Right atrium auricular region (tissue), 2 donors: ENCODE results near the gene OR2T27. TPM values are rescaled to one million over a fixed set of nuclear protein-coding genes. Genes with fewer than 3 reads are reported as not detected.
"Not testable (repeated sequence)": the region's sequence is repeated elsewhere in the genome, so short reads cannot be mapped to it uniquely, and the experiment has no call there.

Experiments
- DNase-seq: peaks from one replicate; pipeline ENCODE4 v3.0.0-alpha.2; 2019; ENCODE audit warnings: low spot score
- H3K27ac ChIP-seq, 2 donors: fragments of 200-600 bp; sonication (generic); 1 replicate in 1 of 2; 2 replicates in 1 of 2; pipeline ENCODE4 v1.5.1; 2016 to 2019
- H3K27me3 ChIP-seq, 2 donors: fragments of 200-600 bp; sonication (generic); one replicate each; pipeline versions ENCODE4 v1.5.1 to v1.6.0; 2017 to 2019
- H3K36me3 ChIP-seq: fragments of 200-600 bp; sonication (generic); one replicate; pipeline ENCODE4 v1.5.1; 2016
- H3K4me1 ChIP-seq, 2 donors: fragments of 200-600 bp; sonication (generic); one replicate each; pipeline versions ENCODE4 v1.5.1 to v1.6.0; 2017 to 2019
- H3K4me3 ChIP-seq, 2 donors: fragments of 200-600 bp; sonication (generic); 1 replicate in 1 of 2; 2 replicates in 1 of 2; pipeline ENCODE4 v1.5.1; 2017 to 2019; ENCODE audit warnings: mild to moderate bottlenecking in 1 of 2, moderate library complexity in 1 of 2
- H3K9me3 ChIP-seq, 2 donors: fragments of 200-600 bp; sonication (generic); one replicate each; pipeline ENCODE4 v1.5.1; 2019
- total RNA-seq, 2 donors: library from RNA; depleted of rRNA; stranded (reverse); fragments of >200 nt; gene quantifications; one replicate each; pipeline ENCODE4 v1.1.0, GENCODE V29; 2016
- TF ChIP-seq, protein P1 (sequence below), 2 donors: fragments of 200-600 bp; sonication (generic); IDR thresholded peaks; one replicate each; pipeline ENCODE4 v1.5.1; 2019; ENCODE audit warnings: antibody characterized with exemption in 2 of 2

The OR2T27 gene, protein sequence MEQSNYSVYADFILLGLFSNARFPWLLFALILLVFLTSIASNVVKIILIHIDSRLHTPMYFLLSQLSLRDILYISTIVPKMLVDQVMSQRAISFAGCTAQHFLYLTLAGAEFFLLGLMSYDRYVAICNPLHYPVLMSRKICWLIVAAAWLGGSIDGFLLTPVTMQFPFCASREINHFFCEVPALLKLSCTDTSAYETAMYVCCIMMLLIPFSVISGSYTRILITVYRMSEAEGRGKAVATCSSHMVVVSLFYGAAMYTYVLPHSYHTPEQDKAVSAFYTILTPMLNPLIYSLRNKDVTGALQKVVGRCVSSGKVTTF
- total RNA-seq: not detected

DNA sequence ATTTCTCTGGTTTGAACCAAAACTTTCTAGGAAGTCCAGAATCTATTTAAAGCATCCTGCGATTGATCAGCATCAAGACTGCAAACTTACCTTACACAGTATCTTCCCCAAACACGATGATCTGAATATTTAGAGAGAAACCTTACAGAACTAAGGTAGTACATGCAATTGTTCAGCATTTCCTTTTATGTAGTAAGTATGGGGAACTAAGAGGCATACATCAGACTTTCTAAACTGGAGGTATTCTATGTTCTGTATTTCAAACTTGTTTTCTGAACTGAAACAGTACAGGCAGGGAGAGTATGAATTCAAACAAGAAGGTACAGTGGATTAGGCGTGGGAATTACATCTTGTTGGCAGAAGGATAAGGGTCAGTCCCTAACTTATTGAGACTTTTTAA is at the start of gene OR2T27:
Gene OR2T27, minus strand, starts transcription at position 175 of the 400 bp plus-strand sequence. CDS start 4,644 bp downstream, outside the sequence.
- not testable (repeated sequence) for H3K36me3 ChIP-seq, H3K4me1 ChIP-seq, DNase-seq, H3K27me3 ChIP-seq, H3K9me3 ChIP-seq, H3K4me3 ChIP-seq, H3K27ac ChIP-seq

GRCh38 chr1:248704606-248705005 is 49.3 kb upstream of the OR2T27 start:
- Histone ChIP-seq H3K27me3 (no peaks in the 10 kb centered on the region), H3K9me3 (no peaks in the 10 kb centered on the region), H3K4me3 (no peak overlapping the region), H3K36me3 (no peaks in the 10 kb centered on the region), H3K4me1 (no peaks in the 10 kb centered on the region), H3K27ac (no peak overlapping the region)
- no peak for DNase-seq
- TF ChIP-seq, protein P1, sequence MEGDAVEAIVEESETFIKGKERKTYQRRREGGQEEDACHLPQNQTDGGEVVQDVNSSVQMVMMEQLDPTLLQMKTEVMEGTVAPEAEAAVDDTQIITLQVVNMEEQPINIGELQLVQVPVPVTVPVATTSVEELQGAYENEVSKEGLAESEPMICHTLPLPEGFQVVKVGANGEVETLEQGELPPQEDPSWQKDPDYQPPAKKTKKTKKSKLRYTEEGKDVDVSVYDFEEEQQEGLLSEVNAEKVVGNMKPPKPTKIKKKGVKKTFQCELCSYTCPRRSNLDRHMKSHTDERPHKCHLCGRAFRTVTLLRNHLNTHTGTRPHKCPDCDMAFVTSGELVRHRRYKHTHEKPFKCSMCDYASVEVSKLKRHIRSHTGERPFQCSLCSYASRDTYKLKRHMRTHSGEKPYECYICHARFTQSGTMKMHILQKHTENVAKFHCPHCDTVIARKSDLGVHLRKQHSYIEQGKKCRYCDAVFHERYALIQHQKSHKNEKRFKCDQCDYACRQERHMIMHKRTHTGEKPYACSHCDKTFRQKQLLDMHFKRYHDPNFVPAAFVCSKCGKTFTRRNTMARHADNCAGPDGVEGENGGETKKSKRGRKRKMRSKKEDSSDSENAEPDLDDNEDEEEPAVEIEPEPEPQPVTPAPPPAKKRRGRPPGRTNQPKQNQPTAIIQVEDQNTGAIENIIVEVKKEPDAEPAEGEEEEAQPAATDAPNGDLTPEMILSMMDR (IDR thresholded peaks at IDR 0.05): no peak

DNA sequence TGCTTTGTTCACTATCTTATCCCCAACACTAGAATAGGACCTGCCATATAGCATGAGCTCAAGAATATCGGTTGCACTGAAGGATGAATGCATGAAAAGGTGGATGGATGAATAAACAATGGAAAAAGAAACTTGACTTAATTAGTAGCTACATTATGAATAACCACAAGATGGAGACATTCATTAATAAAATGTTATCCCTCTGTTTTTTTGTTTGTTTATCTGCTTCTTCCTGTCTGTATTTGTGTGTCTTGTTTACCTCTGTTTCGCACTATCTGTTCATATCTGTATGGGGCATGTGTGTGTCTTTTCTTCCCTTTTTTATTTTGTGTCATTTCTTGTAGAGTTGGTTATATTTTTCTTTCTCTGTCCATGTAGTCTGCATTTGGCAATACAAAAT is 48.3 kb upstream of the OR2T27 start:
- Histone ChIP-seq H3K4me3 (no peak overlapping the region), H3K36me3 (no peaks in the 10 kb centered on the region), H3K27me3 (no peaks in the 10 kb centered on the region), H3K27ac (no peak overlapping the region), H3K9me3 (no peaks in the 10 kb centered on the region), H3K4me1 (no peaks in the 10 kb centered on the region)
- TF ChIP-seq, protein P1 (IDR thresholded peaks at IDR 0.05): no peak
- no peak for DNase-seq

GRCh38 chr1:248702714-248703113 is 47.4 kb upstream of the OR2T27 start, which contains the start of gene OR14I1:
Gene OR14I1, minus strand, starts transcription at chr1:248702766.
- Histone ChIP-seq H3K4me3 (no peak within 1 kb of the TSS), H3K4me1 (no peaks in the 10 kb centered on the region), H3K27ac (no peak within 1 kb of the TSS), H3K9me3 (no peaks in the 10 kb centered on the region), H3K36me3 (no peaks in the 10 kb centered on the region), H3K27me3 (no peaks in the 10 kb centered on the region)
- DNase-seq: no peak
- TF ChIP-seq, protein P1 (IDR thresholded peaks at IDR 0.05): no peak

DNA sequence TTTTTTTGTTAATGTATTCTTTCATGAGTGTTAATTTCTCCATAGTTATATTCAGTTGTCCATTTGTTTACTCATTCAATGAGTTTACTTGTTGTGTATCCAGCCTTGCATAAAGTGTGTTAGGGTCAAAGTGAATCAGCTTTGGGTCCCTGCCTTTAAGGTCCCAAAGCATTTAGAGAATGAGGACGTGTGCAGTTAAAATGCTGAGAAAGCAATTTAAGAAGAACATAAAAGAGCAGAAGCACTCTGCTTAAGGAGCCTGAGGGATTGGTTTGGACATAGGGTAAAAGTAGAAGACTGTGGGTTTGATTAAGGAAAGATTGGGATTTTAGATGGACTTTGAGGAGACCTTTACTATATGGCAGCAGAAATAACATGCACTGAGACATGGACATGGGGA is 43.8 kb upstream of the OR2T27 start:
- Histone ChIP-seq H3K36me3 (no peaks in the 10 kb centered on the region), H3K4me3 (no peak overlapping the region), H3K27ac (no peak overlapping the region), H3K27me3 (no peaks in the 10 kb centered on the region), H3K9me3 (no peaks in the 10 kb centered on the region), H3K4me1 (no peaks in the 10 kb centered on the region)
- TF ChIP-seq, protein P1 (IDR thresholded peaks at IDR 0.05): no peak
- no peak for DNase-seq

DNA sequence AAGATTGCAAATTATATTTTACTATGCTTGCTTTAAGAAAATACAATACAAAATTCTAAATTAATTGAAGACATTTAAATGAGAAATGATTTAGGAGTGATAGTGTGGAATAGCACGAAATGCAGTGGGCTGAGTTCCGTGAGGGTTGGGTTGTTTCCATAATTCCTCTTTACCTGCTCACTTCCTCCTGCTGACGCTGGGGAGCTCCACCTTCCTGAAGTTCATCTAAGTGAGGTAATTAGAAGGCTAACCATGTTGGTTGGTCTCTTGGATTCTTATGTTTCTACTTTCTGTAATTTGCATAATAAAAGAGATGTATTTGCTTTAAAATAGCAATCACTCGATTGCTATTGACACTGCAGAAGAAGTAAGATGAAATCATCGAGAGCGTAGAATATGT is 42.6 kb upstream of the OR2T27 start:
- Histone ChIP-seq H3K36me3 (no peaks in the 10 kb centered on the region), H3K4me1 (no peaks in the 10 kb centered on the region), H3K9me3 (no peaks in the 10 kb centered on the region), H3K27me3 (no peaks in the 10 kb centered on the region), H3K4me3 (no peak overlapping the region), H3K27ac (no peak overlapping the region)
- TF ChIP-seq, protein P1 (IDR thresholded peaks at IDR 0.05): no peak
- DNase-seq: no peak
